Iris pigment epithelial cell (primary cell): ENCODE data around the gene PPP1R3F.

ENCODE experiments used
- DNase-seq: peaks from one replicate; pipeline ENCODE4 v3.0.0-alpha.2; 2011; ENCODE audit warnings: low read depth

Gene PPP1R3F

DNA sequence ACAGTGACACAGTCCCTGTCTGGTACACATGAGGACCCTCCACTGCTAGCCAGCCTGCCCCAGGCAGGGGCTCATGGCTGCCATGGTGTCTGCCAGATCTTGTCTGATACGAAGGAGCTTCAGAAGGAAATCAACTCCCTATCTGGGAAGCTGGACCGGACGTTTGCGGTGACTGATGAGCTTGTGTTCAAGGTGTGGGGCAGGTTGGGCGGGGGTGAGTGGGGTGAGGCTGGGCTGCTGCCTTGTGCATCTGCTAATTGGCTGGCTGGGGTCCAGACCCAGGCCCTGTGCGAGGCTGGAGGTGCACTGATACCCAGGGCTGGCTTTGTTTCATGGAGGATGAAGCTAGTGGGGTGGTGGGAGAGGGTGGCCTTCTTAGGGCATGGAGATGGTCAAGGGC is 20.5 kb upstream of the PPP1R3F start:
- DNase-seq, result no peak

DNA sequence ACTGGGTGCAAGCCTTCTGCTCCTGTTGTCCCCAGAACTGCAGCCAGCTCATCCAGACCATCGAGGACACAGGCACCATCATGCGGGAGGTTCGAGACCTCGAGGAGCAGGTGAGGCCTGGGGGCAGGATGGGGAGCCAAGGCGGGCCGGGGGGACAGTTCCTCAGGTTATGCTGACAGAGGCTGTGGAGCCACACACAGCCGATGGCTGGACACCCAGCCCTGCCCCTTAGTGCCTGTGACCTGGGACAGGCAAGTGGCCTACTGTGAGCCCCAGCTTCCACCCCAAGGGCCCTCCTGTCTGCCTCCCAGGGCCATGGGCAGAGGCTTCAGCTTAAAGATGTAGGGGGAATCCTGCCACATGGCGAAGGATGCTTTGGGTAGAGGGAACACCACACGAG is 20.0 kb upstream of the PPP1R3F start:
- no peak for DNase-seq

DNA sequence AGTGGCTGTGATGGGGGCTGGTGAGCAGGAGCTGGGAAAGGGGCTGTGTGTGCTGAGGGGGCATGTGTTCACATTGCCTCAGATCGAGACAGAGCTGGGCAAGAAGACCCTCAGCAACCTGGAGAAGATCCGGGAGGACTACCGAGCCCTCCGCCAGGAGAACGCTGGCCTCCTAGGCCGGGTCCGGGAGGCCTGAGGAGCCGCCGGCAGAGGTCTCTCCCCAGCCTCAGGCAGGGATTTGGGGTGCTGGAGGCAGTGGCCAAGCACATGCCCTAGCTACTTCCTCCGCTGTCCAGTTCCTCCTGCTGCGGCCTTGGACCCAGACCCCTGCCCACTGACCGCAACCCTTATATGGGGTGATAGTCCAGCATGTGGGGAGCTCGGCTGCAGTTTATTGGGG is 19.5 kb upstream of the PPP1R3F start:
- no peak for DNase-seq

DNA sequence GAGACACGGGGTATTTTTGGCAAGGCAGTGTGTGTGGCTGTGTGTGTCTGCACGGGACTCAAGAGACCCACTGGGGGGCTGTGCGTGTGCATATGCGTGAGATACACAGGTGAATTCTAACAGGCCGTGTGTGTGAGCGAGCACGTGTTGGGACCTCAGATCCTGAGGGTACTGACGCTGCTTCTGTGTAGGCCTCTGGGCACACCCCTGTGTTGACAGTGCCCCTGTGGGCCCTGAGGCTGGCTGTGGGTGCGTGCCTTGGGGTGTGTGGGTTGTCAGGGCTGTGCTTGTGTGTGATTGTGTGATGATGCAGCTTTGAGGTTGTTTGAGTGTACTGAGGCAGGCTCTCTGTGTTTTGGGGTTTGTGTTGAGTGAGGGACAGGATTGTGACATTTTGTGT is 19.0 kb upstream of the PPP1R3F start:
- DNase-seq, result no peak

DNA sequence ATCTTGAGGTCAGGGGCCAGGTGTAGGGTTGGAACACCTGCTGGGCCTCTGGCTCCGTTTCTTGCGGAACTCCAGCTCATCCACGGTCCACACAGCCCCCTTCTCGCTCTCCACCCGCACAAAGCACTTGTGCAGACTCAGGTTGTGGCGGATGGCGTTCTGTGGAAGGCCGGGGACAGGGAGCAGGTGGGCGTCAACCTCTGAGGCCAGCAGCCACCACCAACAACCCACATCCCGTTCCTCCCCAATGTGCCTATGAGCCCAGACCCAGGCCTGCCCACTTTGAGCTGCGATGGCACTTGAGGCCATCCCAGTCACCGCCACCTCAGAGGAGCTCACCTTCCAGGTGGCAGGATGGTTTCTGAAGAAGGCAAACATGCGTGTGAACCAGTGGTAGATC is 18.3 kb upstream of the PPP1R3F start:
- no peak for DNase-seq

DNA sequence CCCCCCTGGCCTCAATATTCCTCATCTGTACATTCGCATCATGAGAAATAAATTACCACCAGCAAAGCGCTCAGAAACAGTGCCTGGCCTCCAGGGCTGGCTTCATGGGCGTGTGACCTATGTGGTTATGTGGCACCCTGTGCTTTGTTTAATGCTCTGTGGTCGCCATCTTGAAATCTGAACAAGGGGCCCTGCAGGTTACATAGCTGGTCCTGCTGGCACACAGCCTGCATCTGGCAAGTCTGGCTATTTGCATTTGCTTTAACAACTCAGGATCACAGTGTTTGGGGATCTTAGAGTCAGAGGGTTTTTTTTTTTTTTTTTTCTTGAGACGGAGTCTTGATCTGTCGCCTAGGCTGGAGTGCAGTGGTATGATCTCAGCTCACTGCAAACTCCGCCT is 15.0 kb upstream of the PPP1R3F start:
- DNase-seq, result no peak

DNA sequence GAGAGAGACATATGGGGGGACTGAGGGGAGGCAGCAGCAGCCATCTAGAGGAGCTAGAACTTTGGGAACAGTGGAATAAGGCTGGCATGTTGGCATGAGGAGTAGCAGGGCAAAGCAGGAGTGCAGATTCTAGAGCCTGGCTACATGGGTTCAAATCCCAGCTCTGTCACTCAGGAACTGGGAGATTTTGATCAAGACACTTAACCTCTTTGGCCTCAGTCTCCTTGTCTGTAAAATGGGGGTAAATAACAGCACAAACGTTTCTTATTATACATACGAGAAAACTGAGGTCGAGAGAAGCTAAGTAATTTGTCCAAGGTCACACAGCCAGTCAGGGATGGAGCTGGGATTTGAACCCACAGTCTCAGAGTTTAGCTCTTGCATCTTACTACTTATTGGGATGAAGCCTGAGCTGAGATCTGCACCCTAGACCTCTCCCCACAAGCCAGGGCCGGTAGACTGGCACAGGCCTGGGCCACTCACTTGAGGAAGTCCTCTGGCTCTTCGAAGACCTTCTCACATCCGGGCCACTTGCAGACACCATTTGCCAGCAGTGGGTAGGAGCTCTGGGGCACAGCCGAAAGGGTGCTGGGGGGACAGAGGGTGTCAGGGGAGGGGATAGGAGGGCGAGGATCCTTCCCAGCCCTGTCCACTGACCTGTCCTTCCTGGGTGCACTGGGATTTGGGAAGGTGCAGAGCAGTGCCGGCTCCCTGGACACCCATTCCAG is 13.2 kb upstream of the PPP1R3F start:
- DNase-seq, result no peak

DNA sequence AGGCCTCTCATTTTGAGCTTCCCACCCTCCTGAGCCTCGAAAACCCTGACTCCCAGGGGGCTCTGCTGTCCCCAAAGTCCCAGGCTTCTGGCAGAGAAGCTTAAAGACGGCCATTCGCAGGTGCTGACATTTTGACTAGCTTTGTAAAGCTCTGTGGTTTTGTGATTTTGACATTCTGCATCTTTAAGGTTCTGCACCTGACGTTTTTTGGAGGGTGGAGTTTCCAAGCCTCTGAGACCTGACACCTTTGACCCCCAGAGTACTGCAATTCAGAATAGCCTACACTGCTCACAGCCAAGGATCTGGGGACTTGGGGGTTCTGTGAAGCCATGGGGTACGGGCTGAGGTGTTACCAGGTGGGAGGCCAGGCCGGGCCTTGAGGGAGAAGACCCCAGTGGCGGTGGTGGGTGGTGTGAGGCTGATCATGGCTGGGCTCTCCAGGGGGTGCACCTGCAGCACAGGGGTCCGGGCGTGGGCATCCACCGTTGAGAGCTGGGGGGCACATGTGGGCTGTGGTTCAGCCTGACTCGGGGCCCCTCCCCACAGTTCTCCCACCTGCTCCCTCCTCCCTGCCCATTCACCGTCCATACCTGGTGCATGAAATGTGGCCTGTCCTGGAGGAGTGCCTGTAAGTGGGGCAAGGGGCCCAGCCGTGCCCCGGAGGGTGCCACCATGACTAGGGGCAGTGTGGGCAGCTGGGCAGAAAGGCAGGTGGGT is 12.4 kb upstream of the PPP1R3F start:
- DNase-seq, result no peak

DNA sequence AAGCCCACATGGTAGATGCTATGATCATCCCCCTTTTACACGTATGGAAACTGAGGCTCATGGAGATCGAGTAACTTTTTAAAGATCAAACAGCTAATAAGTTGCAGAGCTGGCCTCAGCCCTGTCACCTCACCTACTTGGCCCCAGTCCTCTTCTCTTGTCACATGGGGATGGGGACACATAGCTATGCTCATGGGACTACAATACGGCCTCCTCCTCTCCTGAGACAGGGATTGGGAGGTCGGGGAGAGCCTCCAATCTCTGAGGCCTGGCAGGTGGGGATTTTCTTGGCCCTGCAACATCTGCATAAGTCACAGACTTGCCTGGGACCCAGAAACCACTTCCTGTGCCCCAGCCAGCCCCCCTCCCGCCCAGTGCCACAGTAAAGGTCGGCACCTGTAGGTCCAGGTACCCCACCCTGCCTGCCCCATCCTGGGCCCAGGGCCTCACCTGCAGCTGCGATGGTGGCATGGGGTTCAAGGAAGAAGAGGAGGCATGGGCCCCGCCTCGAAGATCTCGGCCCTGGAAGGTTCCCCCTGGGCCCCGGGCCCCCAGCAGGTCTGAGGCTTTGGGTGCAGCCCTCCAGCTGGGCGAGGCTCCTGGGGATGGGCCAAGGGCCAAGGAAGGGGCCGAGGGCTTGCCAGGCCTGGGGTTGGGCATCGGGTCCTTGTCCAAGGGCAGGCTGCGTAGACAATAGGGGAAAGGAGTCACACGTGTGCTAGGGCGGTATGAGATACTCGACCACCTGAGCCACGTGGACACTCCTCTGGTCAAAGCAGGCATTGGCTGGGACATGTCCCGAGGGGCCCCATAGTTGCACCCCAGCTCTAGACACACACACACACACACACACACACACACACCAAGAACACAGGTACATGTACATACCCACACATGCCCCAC is 11.5 kb upstream of the PPP1R3F start:
- no peak for DNase-seq

DNA sequence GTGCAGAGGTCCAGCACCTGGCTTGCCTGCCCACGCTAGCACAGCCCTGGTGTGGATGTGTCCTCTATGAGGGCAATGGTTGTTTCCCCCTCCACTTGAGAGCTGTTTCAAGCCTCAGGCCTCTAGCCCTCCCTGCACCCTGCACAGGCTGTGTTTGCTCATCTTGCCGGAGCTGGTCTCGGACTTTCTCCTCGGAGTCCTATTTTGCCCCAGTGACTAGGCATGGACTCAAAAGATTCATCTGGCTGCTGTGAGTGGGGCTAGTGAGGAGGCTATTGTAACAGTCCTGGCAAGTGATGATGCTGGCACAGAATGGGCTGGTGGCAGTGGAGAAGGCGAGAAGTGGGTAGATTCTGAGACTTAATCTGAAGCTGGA is 10.9 kb upstream of the PPP1R3F start:
- DNase-seq, result no peak

DNA sequence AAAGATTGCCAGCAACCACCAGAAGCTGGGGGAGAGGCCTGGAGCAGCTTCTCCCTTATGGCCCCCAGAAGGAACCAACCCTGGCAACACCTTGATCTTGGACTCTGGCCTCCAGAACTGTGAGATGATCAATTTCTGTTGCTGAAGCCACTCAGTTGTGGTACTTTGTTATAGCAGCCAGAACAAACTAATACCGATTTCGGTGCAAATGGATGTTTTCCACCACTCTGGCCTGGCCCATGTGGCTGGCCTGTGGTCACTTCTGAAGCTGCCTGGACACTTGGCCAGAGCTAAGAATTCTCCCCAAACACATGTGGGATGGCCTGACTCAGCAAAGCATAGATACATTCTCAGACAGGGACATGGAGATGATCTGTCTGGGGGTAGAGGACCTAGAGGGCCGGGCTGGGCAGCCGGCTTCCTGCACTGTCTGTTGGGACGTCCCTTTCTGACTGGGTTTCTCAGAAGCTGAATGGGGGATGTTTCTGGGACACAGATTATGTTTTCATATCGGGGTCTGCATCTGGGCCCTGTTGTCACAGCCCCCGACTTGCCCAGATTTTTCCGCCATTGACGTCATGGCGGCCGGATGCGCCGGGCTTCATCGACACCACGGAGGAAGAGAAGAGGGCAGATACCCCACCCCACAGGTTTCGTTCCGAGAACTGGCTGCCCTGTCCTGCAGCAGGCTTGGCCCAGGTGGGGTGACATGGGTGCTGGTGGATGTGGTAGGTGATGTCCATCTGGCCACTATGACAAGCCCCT is 9.2 kb upstream of the PPP1R3F start:
- no peak for DNase-seq

DNA sequence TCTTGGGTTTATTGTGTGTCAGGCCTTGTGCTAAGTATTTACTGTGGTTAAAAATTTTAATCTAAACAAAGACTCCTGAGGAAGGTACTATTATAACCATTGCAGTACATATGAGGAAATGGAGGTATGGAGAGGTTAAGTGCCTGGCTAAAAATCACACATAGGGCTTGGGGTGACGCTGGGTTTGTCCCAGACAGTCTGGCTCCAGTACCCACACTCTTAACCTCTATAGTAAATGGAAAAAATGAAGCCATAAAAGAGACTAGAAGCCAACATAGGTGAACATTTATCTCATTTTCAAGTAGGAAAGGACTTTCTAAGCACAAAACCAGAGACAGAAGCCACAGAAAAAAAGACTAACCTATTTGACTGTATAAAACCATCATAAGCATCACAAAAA is 7.0 kb upstream of the PPP1R3F start:
- no peak for DNase-seq

DNA sequence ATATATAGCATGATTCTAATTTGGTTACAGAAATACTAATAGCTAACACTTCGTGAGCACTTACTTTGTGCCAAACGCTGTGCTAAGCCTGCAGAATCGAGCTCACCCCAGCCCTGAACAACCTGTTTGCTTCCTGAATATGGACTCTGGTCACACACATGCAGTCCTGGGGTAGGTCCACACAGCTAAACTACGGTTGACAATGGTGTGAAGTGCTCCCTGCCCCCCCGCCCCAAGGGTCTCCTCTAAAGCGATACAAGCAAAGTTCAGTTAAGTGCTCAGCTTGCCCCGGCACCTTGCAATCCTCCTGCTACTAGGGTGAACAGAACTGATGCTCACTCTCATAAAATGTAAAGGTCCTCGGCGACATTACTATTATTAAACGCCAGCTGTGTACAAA is 6.0 kb upstream of the PPP1R3F start:
- DNase-seq, result no peak

DNA sequence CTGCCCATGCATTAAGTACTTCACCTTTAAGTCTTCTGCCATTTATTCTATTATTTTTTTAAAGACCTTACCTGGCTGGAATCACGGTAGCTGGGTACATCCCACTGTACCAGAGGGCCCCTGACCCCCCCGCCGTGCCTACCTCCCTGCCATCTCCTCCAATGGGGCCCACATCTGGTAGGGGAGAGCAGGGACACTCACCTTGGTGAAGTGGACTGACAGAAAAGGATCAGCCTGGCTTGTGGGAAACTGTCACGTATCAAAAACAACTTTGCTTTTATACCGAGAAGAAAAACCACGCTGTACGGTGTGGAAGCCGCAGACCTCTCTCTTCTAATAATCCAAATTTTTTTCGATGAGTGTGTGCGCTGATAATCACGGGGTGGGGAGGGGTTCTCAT is 5.1 kb upstream of the PPP1R3F start, which contains the start of gene FOXP3:
Gene FOXP3 (minus strand): TSS at position 251 of the 400 bp plus-strand sequence. CDS start 6,205 bp downstream, outside the sequence.
- no peak for DNase-seq

DNA sequence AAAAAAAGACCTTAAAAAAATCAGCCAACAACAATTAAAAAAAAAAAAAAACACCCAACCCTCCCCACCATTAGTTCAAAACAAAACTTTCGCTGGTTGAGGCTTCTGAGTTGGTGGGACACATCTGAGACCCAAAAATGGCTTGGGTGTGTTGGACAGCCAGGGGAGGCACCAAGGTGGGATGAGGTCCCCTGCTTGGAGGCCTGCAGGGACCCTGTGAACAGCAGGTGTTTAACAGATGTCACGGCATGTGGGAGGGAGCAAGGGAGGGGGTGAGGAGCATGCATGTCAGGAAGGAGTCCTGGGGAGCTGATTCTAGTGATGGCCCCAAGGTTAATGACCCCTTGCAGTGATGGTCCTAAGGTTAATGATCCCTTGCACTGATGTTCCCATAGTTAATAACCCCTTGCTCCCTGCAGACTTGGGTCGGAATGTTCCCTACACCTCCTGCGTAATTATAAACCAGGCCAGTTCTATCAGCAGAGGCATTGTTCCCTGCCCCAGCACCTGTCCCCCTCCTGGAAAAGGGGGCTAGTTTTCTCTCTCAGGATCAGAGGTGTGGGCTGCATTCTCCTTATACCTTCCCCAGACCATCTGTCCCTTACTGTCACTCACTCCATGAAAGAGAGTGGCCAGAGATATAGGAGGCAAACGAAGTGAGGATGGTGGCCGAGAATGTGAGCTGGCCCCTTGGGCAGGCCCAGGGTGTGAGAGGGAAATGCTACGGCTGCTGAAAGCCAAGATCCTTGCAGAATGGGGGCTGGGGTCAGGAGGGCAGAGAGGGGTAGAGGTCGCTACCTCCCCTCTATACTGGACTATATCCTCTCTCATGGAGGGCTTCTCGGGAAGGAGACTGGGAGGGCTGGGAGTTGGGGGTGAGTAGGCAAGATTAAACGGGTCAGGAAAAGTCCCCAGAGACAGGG is 2.8 kb upstream of the PPP1R3F start:
- no peak for DNase-seq

DNA sequence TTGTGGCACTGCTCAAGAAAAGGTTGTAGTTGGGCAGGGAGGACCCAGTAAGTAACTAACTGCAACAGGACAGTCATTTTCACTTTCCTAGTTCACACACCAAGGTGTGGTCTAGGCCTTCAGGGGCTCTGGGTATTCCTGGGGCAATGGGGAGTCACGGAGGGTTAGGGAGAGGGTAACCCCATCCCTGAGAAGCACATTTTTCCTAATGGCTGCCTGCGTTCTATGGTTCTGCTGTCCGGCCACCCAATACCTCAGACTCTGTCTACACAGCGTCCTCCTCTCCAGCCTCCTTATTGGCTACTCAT is 937 bp upstream of the PPP1R3F start:
- no peak for DNase-seq

DNA sequence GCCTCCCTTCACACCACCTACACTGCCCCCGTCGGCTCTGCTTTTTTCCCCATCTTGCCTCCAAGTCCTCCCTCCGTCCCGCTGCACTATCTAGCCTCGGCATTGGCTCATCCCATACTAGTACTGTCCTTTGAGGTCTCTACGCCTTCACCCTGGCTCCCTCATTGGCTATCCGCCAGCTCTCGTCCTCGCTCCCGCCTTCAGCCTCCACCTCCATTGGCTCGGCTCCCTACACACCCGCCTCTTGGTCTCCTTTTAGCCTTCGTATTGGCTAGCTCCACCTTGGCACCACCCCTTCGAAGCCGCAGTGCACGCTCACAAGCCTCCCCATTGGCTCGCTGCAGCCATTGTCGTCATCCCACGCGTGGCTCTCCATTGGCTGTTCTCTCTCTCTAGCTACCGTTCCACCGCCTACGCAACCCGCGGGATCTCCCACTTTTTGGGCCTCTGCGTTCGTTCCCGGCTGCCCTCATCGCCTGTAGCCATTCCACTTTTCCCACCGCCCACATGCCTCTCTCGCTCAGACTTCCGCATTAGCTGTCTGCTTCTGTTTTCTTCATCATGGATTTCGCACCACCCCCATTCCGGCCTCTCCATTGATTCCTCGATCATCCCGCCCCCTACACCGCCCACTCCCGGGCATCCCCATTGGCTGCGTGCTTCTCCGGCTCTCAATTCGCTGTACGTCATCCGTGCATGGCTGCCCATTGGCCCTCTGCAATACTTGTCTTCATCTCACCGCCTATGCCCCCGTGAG is 405 bp upstream of the PPP1R3F start:
- peak; percentile 98 for DNase-seq

DNA sequence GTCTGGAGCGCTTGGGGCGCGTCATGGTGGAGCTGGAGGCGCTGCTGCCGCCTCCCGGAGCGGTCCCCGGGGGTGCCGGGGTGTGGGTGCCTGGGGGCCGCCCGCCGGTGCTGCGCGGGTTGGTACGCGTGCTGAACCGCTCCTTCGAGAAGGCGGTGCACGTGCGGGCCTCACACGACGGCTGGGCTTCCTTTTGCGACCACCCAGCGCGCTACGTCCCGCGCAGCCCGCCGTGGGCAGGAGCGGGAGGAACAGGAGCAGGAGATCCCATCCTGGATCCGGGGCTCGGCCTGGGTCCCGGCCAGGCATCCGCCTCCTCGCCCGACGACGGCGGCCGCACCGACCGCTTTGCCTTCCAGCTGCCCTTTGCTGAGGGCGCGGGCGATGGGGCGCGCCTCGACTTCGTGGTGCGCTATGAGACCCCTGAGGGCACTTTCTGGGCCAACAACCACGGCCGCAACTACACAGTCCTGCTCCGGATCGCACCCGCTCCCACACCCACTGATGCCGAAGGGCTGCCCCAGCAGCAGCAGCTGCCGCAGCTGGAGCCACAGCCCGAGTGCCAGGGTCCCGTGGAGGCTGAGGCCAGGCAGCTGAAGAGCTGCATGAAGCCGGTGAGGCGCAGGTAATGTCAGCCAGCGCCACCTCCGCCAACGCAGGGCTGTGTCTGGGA is 792 bp downstream of the PPP1R3F start:
- no peak for DNase-seq

DNA sequence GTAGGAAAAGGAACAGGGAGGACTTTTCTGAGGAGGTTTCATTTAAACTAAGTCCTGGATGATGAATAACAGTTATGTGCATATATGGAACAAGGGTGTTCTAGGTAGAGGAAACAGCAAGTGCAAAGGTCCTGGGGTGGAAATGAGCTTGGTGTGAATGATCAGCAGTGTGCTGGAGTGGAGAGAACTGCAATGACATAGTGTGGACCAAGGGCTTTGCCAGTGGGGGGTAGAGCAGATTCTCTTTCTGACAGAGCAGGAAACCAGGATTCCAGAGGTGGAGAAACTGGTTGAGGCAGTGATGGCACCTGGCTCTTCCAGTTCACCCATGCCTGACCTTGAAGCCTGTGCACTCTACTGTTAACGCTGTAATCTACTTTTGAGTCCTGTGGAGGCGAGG is 1.7 kb downstream of the PPP1R3F start:
- no peak for DNase-seq

DNA sequence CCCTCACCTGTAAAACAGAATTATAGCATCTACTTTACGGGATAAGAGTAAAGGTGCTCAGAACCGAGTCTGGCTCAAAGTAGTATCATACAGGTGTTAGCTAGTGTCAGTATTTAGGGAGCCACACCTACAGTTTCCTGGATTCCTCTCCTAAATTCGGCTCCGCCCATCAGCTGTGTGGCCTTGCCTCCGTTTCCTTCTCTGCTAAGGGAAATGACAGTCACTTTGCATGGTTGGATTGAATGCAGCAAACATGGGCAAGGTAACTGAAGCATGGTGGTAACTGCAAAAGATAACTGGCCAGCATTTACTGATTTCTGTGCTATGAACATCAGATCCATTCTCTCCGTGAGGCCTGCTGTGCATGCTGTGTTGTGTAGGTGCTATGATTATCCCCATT is 2.8 kb downstream of the PPP1R3F start:
- DNase-seq, result no peak
